HG03064 (cell line): ENCODE data around the gene CES1.
"Not testable (repeated sequence)": the region's sequence is repeated elsewhere in the genome, so short reads cannot be mapped to it uniquely, and the experiment has no call there.

Experiments used
- ATAC-seq: cut with Tn5 transposase; IDR thresholded peaks from one replicate; pipeline ENCODE4 v1.9.1; 2021; ENCODE audit warnings: low read depth; ENCODE audit not compliant: unreplicated experiment

Gene CES1

DNA sequence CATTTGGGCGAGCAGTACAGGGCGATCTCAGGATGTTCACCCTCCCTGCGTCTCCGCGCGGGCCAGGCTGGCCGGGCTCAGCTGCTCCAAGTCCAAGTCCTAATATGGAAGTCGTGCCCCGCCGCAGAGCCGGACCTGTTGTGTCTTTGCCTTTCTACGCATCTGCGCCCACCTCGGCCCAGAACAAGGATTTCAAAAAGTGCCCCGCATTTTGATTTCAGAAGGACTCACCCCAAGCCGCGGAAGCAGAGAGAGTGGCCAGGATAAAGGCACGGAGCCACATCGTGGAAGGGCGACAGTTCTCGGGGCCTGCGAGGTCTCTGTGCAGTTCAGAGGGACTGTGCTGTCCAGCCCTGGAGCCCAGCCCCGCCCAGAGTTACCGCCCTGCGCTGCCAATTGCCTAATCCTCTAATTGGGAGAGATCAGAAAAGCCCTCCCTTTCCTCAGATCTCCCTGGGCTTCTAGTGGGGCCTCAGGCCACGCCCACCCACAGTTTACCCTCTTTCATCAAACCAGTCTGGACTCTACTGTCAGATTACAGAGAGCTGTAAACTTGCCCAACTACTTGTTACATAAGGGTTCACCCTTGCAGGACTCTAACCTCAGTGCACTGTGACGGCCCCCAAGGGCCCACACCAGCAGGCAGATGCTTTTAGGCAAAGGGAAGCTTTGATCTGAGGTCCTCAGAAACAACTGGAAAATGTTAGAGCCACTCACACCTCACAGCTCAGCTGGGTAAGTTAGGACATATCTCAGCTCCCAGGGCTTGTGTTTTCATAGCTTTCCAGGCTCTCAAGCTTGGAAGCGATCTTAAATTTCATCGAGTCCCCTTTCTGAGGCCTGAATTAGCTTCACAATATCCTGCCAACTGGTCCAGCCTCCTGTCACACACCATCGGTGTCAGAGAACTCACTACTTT lies at the start of gene CES1:
TSS of gene CES1 (minus strand) at position 324 of the 919 bp plus-strand sequence. CDS start at position 283, 41 bp downstream.
- no peak for ATAC-seq

DNA sequence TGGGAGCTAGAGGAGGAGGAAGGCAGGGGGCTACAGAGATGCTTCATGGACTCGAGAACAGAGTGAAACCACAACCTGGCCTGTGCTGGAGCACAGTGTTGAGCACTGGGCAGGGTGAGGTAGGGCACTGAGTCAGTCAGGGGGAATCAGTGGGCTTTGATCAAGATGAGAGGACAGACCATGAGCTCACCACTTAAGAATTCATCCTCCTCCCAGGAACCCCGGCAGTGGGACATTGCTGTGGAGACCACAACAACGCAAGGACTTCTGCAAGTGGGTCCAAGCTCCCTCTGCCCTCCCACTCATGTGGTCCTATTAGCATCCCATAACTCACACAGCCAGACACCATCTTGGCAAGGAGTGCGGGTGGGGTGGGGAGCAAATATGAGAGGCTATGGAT lies 44.0 kb upstream of the CES1 start:
- ATAC-seq, result no peak

DNA sequence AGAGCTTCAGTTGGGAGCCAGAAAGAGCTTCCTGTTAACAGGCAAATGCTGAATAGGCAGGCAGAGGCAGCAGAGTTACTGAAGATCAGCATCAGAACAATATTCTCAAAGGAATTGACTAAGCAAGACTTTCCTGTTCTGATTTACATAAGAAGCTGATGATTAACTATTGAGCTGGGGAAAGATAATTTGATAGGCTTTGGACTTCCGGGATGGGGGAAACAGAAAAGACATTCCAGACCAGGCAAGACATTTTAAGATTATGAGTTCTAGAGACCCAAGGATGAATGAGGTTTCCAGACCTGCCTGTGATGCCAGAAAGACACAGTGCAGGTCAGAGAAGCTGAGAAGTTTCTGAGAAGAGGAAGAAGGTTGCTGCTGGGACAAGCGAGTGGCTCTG lies 42.4 kb upstream of the CES1 start, which contains the start of gene CES5A:
TSS of gene CES5A (minus strand) at position 101 of the 400 bp plus-strand sequence. CDS start 152 bp downstream, outside the sequence.
- no peak for ATAC-seq

DNA sequence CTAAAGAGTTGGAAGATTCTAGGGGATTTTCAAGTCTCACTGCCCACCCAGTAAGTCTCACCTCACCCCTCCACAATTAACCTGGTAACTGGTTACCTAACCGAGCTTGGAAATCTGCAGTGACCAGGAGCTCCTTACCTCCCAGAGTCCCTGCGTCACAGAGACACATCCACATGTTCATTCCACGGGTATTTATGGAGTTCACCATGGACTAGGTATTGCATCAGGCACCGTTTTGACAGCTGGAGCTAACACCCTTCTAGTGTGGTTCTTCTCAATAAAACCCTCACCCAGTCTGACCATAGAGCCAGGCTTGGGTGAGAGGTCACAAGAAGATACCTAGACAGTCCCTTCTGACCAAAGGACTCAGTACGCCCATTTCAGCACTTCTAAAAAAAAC lies 40.2 kb upstream of the CES1 start:
- no peak for ATAC-seq

DNA sequence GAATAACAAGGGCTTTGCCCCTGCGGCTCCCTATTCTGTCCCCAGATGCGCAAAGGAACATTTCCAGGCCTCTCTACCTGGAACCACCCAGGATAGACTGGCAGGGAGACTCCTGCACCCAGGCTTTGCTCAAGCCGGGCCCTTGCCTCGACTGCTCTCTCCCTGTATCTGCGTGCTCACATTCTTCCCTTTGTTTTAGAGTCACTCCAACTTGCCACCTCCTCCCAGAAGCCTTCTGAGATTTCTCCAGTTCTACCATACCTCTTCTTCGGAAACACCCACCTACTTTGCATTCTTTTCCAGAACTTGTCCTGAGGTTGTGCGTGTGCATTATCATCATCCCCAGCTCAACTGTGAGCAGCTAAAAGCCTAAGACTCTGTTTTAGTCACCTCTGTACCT lies 39.2 kb upstream of the CES1 start:
- ATAC-seq, result no peak

DNA sequence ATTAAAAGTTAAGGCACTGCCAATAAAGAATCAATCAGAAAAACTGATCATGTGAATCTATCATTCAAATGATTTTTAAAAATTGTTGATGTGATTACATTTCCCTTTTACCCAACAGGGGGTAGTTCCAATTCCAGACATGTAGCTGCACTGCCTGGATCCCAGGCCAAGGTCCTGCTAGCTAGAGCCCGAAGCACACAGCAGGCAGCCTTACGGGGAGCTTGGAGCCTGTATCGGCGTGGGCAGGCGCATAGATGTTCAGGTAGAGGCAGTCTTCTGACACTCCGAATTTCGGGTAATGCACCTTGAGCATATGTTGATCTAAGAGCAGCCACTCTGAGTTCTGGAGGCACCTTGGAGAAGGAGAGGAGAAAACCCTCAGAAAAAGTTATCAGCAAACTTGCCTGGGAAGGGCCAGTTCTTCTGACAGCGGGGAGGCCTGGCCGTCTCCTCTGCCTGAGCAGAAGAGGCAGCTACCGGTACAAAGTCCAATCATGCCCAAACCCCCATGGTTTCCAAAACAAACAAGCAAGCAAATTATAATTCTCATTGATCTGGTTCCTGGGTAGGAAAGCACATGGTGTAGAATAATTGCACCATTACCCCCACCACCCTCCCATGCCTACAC lies 38.6 kb upstream of the CES1 start:
- ATAC-seq, result no peak

DNA sequence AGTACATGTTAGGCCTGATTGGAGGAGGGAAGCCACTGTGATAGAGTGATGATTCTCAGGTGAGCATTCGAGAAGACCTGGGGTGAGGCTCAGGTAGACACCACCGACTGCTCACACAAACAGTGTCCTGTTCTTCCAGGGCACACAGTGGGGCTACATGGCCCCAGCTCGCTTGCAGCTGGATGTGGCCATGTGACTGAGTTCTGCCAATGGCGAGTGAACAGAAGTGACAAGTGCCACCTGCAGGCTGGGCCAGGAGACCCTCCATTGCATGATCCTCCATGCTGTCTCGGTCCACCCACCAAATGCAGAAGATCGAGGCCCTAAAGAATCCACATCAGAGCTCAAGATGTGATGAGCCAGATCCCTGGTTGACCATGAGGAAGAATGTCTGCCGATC lies 36.1 kb upstream of the CES1 start:
- ATAC-seq, result no peak

DNA sequence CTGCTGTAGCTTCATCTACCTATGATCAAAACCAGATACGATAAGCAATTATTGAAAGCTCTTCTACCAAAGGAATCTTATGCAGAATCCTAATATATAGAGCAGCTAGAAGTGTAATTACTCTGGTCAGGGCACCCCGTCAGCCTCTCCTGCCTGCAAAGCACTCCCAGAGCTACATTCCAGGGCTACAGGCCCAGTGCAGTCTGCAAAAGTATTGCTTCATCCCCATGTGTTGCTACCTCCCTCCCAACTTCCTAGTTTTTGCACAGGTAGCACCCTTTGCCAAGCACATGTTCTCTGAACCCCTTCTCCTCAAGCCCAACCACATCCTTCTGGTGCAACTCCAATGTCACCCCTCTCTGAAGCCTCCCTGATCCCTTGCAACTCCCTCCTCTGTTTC lies 35.2 kb upstream of the CES1 start:
- ATAC-seq, result no peak

DNA sequence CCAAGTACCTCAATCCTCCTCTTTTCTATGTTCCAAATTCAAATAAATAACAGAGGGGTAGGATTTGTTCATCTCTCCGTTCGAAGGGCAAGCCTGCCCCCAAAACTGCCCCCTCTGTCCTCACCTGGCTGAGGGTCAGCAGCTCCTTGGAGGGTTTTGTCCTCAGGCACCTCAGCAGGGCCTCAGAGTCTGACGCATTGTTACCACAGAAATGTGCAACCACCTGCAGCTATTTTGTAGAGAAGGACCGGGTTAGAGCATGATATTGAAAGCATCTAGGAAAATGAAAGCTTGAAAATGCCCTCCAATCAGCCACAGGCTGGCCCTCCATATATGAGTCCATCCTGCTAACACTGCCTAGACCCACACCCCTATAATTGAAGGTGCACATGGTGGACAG lies 28.4 kb upstream of the CES1 start:
- ATAC-seq, result no peak

DNA sequence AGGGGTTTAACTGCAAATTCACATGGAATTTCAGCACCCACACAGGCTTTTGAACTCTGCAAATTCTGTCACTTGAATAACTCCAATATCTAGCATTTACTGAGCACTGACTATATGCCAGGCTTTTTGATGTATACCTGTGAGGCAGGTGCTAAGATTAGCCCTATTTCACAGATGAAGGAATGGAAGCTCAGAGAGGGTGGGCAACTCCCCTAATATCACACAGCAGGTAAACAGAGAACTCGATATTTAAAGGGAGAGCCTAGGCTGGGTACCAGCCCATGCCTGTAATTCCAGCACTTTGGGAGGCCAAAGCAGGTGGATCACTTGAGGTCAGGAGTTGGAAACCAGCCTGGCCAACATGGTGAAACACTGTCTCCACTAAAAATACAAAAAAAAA lies 24.8 kb upstream of the CES1 start:
- not testable (repeated sequence) for ATAC-seq

DNA sequence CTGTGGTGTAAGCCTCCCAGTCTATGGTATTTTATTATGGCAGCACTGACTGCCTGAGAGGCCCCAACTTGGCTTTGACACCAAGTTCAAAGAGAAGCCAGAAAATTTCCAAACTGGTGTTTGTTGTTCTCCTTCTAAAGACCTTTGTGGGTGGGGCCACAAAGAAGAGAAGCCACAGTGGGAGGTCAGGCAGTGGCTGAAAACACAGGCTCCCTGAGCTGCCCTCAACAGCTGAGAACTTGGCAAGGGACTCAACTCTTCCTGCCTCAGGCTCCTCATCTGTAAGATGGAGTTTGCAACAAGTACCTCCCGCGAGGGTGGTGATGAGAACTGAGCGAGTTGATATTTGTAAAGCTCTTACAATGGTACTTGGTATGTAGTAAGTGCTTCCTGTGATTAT lies 24.1 kb upstream of the CES1 start:
- ATAC-seq, result no peak

DNA sequence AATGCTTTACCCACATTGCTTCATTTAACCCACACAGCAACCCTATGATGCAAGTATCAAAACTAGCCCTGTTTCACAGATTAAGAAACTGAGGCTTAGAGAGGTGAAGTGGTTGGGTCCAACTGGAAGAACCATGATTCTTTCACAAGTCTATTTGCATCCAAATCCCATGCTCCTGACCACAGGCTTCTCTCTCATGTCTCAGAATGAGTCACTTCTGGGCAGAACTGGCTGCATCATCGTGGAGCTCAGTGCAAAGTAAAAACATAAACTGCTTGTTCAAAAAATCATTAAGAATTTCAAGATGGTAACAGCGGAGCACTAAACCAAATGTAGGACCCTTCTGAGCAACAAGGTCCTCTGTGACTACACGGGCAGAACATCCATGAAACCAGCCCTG lies 20.2 kb upstream of the CES1 start:
- ATAC-seq, result no peak

DNA sequence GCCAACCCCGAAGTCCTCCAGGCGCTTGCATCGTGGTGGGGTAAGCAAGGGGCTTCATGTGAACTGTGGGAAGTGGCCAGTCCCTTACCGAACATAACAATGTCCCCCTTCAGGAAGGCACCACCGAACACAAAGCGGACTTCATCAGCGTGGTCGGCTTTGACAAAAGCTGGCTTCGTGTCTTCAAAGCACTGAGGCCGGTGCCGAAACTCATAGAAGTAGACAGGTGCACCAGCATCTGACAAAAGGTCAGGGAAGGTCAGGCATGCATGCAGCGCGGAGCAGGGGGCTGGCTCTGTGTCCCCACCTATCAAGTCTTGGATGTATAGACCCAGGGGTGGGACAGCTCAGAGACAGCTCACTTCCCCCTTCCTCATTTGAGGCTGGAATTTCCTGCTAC lies 16.6 kb upstream of the CES1 start:
- ATAC-seq, result no peak

DNA sequence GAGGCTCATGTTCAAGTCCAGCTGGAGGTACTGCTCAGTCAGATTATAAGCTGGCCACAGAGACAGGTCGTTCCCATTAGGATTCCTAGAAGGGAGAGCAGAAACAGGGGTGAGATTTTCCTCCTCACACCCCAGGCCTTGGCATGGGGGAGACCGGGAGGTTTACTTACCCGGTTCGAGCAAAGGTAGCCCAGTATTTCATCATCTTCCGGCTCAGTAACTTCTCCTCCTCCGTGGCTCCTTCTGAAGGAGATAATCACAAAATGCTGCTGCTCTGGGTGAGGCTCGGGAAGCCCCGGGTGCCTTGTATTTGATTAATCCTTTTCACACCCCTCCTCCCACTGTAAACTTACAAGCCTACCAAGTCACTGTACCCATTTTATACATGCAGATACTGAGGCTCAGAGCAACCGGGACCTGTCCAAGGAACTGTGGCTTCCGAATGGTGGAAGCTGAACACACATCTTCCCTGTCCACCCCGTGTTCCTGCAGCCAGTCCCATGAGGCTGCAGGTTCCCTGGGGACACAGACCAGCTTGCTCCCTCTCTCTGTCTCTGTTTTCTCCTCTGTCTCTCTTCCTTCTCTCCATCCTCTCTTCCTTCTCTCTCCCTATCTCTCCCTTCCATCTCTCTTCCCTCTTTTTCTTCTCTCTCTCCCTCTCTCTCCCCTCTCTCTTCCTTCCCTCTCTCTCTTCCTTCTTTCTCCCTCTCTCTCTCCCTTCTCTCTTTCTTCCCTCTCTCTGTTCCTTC lies 13.9 kb upstream of the CES1 start:
- ATAC-seq, result no peak

DNA sequence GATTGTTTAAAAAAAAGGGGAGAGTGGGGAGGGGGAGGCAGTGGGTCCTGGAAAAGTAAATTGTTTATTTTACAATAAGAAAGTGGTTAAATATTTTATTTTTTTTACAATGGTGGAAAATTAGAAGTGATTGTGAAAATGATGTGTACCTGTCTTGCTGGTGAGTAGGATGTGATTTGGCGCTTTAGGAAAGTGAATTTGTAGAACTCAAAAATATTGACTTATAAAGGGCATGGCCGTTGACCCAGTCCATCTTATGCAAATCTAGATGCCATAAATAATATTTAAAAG lies 10.2 kb upstream of the CES1 start:
- ATAC-seq, result no peak

DNA sequence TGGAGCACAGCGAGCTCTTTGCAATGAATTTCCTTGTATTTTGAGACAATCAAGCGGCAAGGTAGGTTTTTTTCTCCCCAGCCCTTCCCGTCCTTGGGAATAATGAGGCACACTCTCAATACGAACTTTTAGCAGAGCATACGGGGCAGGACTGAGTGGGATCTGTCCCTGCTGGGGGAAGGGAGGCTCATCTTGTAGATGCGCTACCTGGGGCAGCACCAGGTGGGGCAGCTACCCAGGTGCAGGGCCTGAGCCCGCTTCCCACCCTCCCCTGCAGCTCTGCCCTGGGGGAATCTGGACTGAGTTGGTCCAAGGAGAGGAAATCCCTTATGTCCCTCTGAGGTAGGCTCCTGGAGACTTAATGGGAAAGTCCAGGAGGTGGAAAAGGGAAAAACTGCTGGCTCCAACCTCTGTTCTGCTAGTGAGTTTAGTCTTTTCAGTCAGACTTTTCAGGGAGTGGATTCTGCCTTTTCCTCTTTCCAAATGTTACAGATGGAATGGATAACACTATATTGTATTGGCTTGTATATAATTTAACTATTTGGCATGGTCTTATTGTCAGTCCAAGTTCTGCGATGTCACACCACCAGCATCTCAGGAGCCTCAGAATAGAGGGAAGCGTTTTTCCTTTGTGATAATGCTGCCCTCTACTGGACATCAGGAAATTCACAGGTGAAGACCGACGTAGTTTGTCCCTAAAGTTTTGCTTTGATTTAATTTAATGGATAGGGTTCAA lies 9.6 kb upstream of the CES1 start:
- no peak for ATAC-seq

DNA sequence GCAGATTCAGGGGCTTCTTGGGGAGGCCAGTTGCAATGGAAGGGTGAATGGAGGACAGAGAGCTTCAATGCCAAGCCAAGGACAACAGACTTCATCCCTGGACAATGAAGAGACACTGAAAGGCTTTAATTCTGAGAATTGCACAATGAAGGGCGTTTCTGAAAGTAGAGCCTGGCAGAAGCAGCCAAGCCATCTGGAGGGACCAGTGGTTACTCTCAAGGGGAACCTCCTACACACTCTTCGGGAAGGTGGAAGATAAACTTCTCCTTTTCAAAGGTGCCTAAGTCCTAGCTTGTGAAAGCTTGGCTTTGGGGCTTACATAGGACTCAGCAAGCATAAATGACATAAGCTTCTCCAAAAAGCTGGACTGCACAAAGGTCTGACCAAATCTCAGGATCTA lies 6.2 kb upstream of the CES1 start:
- ATAC-seq, result no peak

DNA sequence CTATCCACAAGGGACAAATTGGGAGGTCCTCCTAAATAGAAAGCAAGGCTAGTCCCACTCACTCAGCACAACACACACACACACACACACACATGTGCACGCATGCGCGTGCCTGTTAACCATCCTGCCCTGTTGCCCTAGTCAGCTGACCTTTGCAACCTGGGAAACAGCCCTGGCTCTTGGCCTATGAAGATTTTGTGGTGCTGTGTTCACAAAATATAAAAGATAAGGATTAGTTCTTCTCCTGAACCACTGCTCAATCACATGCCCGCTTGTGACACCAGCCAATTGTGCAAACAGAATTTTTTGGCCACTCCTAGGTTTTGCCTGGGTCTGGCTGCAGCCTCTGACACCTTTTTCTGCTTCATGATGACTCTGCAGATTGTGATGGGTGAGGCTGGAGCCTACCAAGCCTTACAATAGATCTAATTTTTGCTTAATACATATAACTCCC lies 3.3 kb upstream of the CES1 start:
- no peak for ATAC-seq

DNA sequence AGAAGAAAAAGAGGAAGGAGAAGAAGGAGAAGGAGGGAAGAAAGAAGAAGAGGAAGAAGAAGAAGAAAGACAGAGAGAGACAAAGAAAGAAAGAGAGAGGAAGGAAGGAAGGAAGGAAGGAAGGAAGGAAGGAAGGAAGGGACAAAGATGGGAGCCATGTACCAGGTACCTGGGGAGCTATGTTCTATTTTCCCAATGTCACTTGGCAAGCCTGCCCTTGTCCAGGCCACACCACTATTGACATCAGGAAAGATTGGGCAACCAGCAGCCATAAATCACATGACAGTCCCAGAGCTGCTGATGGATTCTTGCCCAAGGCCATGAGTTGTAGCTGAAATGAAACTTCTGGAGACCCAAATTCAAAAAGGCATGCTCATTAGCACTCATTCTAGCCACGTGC lies 2.7 kb upstream of the CES1 start:
- no peak for ATAC-seq

DNA sequence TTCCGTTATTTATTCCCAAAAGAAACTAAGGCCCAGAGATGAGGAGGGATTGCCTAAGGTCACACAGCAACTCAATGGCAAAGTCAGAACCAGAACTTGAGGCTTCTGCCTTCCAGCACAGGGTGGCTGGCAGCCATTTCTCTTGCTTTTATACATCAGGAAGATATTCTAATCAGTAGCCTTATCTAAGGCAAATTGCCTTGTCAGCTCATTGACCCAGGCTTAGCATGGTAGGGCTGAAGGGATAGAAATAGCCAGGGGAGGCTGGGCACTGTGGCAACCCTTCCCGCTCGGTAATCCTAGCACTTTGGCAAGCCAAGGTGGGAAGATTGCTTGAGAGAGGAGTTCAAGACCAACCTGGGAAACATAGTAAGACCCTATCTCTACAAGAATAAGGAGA lies 2.3 kb upstream of the CES1 start:
- ATAC-seq, result not testable (repeated sequence)

DNA sequence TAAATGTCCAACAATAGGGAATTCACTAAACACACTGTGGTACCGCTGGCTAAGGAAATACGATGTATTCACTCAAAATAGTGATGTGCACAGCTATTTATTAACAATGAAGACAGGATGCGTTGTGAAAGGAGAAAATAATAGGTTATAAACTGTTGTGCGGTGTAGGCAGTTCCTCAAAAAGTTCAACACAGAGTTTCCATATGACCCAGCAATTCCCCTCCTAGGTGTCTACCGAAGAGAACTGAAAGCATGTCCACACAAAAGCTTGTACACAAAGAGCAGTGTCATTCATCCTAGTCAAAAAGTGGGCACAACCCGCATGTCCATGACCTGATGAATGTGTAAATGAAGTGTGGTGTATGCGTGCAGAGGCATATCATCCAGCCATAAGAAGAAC lies 1.2 kb upstream of the CES1 start:
- ATAC-seq, result no peak
